GM21526 (cell line): ENCODE results near the gene ZNF324B.
A peak's percentile ranks its signal among the peaks of the same experiment; 100 is the strongest.
"Not testable (repeated sequence)": the region's sequence is repeated elsewhere in the genome, so short reads cannot be mapped to it uniquely, and the experiment has no call there.

ENCODE experiments used
- ATAC-seq: cut with Tn5 transposase; IDR thresholded peaks from one replicate; pipeline ENCODE4 v1.9.1; 2021; ENCODE audit warnings: moderate library complexity; ENCODE audit not compliant: unreplicated experiment, low FRiP score

The ZNF324B gene

DNA sequence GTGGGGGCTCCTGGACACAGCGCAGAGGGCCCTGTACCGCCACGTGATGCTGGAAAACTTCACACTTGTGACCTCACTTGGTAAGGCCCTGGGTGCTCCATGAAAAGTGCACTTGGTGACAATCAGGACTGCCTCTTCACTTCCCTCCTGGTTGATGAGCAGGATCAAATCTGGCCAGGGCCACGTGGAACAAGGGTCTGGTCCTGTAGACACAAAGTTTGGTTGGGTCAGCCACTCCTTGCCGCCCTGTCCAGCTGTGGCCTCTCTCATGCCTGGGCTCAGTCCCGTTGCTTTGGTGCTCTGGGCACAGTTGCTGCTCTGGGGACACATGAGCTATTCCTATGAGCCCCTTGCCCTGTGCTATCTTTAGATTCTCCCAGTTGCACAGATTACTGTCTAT is 2.3 kb downstream of the ZNF324B start:
- ATAC-seq: no peak

DNA sequence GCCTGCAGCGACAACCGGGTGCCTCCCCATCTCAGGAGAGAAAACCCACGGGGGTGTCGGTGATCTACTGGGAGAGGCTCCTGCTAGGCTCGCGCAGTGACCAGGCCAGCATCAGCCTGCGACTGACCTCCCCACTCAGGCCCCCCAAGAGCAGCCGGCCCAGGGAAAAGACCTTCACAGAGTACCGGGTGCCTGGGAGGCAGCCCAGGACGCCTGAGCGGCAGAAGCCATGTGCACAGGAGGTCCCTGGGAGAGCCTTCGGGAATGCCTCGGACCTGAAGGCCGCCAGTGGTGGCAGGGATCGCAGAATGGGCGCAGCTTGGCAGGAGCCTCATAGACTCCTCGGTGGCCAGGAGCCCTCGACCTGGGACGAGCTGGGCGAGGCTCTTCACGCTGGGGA is 3.9 kb downstream of the ZNF324B start:
- ATAC-seq: no peak

DNA sequence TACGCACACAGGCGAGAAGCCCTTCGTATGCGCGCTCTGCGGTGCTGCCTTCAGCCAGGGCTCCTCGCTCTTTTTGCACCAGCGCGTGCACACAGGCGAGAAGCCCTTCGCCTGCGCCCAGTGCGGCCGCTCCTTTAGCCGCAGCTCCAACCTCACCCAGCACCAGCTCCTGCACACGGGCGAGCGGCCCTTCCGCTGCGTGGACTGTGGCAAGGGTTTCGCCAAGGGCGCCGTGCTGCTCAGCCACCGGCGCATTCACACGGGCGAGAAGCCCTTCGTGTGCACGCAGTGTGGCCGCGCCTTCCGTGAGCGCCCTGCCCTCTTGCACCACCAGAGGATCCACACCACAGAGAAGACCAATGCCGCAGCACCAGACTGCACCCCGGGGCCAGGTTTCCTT is 4.7 kb downstream of the ZNF324B start:
- ATAC-seq: no peak

DNA sequence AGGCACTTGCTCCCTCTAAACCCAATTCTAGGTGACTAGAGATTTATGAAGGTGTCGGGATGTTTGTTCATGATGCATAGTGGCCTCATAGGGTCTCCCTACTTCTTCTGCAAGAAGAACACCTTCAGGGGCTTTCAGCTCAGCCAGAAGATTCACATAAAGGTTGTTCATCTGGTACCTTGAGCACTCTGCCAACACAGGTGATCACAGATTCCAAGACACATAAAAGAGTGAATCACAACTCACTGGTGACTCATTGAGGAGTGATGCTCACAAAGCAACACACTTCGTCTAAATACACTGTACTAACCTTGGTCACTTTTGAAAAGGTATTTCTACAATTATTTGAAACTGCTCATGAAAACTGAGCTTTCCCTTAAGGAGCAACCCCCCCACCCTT is 8.6 kb downstream of the ZNF324B start:
- no peak for ATAC-seq

DNA sequence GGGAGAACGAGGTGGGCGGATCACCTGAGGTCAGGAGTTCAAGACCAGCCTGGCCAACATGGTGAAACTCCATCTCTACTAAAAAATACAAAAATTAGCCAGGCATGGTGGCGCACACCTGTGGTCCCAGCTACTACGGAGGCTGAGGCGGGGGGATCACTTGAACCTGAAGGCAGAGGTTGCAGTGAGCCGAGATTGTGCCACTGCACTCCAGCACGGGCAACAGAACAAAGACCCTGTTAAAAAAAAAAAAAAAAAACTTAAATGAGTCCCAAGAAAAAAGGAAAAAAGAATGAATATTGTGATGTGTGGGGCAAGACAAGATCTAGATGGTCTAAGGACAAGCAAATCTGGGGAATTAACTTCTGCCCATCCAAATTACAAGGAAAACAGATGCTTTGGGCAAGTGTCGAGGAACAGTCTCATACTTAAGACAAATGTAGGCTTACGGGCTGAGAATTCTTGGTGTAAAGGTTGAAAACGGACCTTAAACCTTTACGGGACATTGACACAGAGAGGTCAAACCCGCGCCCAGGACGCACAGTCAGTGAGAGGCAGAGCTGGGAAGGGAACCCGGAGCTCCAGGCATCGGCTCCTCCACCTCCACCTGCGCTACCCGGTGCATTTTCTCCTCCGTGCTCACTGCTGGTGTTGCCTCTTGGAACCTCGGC is 14.8 kb downstream of the ZNF324B start:
- ATAC-seq: no peak

DNA sequence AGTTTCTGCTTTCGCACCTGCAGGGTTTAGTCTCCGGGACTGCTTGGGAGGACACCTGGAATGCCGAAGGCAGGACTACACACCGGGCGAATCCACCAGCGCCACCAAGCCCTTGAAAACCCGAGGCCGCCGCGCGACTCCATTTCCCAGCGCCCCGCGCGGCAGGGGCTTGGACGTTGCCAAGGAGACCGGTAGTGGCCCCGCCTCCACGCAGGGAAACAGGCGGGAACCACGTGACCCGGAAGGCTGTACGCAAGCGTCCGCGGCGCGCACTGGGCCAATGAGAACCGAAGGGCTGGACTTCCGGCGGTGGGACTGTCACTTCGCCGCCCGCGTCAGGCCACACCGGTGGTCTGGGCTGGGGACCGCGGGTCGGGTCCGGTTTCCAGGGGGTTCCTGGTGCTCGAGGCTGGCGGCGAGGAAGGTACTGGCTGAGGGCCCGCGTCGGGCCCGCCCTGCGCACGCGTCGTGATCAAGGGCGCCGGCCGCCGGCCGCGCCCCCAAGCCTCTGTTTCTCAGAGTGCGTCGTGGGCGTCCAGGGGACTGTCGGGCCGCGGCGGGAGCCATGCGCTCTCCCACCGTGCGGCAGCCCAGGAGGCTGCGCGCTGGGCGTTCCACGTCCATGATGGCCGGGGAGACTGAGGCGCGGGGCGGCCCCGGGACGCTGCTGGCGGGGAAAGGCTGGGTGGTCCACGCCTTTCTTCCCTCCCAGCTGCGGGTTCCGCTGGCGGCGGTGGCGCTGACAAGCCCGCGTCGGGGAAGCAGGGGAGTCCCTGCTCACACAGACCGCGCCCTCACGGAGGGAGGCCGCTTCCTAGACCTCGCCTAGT is 15.6 kb downstream of the ZNF324B start, which contains the start of gene ZNF324:
Gene ZNF324 (plus strand): TSS at position 321 of the 830 bp plus-strand sequence. CDS start 2,106 bp downstream, outside the sequence.
- peak; percentile 69 for ATAC-seq

DNA sequence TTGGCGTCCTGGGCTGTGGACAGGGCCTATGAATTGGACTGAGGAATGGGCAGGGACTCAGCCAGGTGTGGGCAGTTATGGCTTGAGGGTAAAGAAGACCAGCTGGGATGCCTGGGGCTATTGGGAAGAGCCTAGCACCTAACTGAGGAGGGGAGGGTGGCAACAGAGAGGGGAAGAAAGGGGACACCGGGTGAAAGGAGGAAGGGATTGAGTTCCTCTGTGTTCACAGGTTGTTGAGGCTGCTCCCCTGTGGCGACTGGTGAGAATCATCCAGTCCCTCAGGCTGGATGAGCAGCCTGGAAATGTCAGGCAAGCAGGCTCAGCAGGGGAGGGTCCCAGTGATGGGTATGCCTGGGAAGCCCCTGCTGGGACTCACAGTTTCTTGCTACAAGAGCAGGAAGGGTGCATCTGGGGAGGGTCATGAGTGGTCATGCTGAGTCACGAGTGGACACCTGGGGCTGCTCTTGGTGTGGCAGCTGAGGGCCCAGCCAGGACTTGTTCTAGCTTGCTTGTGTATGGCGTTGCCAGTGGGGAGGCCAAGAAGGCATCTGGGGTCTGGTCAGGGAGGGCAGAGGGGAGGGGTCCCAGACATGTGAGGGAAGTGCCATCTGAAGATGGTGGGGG is 16.9 kb downstream of the ZNF324B start:
- no peak for ATAC-seq

DNA sequence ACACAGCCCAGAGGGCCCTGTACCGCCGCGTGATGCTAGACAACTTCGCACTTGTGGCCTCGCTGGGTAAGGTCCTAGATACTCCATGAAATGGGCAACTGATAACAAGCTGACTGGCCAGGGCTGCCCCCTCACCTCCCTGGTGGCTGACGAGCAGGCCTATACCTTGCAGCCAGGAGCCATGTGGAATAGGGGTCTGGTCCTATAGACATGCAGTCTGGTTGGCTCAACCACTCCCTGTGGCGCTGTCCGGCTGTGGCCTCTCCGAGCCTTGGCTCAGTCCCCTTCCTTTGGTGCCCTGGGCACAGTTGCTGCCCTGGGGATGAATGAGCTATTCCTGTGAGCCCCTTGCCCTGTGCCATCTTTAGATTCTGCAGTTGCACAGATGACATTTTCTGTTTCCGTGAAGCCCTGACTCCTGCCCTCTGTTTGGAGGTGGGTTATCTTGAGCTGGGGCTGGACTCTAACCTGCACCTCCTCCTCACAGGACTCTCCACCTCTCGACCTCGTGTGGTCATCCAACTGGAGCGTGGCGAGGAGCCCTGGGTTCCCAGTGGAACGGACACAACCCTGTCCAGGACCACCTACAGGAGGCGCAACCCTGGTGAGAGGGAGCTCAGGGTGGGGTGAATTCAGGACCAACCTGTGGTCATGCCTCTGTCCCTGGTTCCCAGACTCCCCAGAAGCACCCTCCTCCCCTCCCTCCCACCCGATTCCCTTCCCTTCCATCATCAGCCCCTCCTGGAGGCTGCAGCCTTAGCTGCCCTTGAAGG is 18.0 kb downstream of the ZNF324B start:
- ATAC-seq: no peak

DNA sequence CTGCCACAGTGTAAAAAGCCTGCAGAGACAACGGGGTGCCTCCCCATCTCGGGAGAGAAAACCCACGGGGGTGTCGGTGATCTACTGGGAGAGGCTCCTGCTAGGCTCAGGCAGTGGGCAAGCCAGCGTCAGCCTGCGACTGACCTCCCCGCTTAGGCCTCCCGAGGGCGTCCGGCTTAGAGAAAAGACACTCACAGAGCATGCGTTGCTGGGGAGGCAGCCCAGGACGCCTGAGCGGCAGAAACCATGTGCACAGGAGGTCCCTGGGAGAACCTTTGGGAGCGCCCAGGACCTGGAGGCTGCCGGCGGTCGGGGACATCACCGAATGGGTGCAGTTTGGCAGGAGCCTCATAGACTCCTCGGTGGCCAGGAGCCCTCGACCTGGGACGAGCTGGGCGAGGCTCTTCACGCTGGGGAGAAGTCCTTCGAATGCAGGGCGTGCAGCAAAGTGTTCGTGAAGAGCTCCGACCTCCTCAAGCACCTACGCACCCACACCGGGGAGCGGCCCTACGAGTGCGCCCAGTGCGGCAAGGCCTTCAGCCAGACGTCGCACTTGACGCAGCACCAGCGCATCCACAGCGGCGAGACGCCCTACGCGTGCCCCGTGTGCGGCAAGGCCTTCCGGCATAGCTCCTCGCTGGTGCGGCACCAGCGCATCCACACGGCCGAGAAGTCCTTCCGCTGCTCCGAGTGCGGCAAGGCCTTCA is 19.6 kb downstream of the ZNF324B start:
- ATAC-seq: not testable (repeated sequence)

DNA sequence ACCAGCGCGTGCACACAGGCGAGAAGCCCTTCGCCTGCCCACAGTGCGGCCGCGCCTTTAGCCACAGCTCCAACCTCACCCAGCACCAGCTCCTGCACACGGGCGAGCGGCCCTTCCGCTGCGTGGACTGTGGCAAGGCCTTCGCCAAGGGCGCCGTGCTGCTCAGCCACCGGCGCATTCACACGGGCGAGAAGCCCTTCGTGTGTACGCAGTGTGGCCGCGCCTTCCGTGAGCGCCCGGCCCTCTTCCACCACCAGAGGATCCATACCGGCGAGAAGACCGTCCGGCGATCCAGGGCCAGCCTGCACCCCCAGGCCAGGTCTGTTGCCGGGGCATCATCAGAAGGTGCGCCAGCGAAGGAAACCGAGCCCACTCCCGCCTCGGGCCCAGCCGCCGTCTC is 20.3 kb downstream of the ZNF324B start:
- ATAC-seq: no peak

DNA sequence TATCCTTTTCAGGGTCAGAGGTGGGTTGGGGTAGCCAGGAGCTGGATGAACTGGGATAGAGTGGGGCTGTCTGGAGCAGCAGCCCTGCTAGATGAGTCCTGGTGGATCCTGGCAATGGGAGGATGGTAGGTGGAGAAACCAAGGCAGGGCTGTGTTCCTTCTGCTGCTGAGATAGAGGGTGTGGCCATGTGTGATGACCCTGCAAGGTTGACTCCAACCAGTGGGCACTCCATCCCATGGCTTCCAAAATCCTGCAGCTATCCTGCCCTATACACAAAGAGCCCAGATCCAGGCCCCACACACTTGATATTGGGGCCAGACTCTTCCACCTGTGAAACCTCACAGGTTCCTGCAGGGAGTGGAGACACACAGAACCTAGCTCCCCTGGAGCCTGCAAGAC is 22.4 kb downstream of the ZNF324B start:
- ATAC-seq: no peak

DNA sequence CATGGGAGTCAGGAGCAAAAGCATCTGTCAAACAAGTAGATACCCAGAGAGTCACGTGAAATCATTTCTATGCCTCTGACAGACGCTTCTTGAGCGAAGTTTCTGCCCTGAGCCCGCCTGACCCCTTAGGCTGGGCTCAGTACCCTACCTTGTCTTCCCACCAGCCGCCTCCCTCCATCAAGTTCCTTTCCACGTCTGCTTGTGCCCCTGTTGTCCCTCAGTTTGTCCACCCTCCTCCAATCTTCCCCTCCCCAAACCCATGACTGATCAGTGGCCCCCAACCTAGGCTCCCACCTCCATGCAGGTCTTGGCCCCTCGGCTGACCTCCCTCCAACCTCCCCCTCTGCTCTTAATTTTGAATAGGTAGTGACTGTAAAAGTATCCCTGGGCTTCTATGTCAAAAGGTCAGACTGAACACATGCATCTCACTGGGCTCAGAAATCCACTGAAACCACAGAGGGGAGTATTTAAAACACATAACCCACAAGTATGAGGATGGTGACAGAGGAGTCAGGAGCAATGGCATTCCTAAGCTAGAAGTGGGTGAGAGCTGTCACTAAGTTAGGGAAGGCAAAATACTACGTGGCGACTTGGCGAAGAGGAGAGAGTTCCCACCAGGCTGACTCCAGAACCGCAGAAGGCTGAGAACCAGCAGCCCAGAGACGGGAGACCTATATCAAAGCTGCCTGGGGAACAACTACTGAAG is 23.0 kb downstream of the ZNF324B start:
- no peak for ATAC-seq

DNA sequence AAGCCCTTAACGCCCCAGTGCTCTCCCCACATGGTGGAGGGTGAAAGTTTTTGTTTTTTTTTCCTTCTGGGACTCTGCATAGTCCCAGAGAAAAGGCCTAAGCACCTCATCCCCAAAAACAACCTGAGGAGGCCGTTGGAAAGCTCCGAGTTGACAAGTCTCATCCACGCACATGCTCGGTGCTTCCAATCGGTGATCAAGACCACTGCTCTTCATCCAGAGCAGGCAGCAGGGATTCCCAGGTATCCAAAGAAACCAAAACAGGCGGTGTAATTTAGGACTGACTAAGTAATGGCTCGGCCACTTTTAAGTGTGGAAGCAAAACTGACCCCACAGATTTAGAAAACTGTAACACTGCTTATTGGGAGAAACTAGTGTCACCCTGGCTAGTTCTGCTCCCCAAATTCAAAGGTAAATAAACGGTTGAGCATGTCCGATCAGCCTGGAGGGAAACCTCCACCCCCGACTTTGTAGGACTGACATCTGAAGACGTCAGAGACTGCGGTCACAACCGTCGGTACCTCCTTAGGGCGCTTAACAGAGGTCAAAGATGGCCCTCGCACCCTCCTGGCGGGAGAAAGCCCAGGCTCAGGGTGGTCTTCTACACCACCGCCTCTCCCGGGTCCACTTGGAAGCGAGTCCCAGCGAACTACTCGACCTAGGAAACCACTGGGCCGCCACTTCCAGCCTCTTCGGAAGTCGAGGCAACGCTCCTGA is 23.7 kb downstream of the ZNF324B start:
- ATAC-seq: no peak

DNA sequence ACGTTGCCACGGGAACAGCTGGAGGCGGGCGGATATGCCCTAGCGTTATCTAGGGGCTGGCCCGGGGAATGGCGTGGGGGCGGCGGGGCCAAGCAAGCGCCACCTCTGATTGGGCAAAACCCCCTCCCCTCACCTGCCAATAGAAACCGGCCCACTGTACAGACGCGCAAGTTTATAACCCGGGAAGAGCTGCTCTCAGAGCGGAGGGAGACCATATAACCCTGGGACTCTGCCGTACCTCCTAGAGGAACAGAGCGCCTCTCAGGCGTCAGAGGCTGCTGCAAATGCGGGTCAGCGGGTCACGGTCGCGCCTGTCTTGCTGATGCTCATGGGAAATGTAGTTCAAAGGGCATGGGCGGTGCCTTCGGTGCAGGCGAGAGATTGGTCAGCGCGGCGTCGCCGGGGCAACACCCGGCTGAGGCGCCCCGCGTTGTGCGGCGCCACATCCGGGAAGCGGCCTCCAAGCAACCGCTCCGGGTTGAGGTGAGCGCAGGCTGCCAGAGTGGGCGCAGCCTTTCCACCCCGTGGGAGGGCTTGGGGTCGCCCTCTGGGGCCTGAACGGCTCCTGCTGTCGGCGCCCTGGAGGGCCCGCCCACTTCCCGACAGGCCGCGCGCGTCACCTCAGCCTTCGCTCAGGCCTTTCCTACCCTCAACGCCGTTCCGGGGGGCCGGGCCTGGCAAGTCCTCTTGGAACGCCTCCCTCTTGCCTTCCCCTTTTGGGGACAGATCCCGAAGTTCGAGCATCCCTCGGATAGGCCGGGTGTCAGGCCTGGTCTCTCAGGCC is 24.5 kb downstream of the ZNF324B start, which contains the start of gene ZNF446:
Gene ZNF446 (plus strand): TSS at position 639 of the 784 bp plus-strand sequence. CDS start 867 bp downstream, outside the sequence.
- peak; percentile 71 for ATAC-seq

DNA sequence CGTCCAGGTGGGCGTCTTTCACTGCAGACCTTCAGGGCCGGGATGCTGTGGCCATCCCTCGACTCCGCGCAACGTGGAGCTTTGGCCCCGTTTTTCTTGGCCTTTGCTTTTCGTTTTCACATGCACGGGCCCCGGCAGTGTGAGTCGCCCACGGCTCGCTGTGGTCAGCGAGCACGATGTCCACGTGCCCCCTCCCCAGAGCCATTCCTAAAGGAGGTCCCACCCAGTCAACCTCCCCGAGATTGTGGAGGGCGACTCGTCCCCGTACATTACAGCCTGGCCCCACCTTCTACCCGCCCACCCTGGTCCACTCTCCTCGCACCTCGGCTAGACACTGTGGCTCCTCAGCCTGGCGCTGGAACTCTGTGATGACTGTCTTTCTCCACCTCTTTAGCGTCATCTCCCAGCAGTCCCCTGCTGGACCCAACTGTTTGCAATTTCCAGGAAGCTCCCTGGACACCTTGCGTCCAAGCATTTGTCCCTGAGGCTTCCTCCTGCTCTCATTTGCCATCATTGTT is 25.1 kb downstream of the ZNF324B start:
- ATAC-seq: peak; percentile 3

DNA sequence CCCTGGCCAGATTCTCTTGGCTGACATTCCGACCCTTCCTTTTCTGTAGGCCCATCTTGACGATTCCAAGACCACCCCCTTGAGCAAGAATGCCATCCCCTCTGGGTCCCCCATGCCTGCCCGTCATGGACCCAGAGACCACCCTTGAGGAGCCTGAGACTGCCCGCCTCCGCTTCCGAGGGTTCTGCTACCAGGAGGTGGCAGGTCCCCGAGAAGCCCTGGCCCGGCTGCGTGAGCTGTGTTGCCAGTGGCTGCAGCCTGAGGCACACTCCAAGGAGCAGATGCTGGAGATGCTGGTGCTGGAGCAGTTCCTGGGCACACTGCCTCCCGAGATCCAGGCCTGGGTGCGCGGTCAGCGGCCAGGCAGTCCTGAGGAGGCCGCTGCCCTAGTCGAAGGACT is 25.7 kb downstream of the ZNF324B start:
- ATAC-seq: no peak

DNA sequence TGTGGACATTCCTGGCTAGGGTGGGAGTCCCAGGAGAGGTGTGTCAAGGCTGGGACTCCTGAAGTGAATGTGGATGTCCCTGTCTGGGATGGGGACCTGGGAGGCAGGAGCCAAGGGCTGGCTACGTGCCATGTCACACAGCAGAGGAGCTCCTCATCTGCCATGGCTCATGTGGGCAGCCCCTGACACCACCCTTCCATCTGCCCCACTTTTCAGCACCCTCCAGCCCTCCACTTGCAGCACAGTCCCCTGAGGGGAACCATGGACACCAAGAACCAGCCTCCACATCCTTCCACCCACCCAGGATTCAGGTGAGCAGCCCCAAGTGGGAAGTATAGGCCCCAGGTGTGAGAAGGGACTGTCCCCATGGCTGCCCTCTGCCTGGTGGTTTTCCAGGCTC is 26.4 kb downstream of the ZNF324B start:
- no peak for ATAC-seq

DNA sequence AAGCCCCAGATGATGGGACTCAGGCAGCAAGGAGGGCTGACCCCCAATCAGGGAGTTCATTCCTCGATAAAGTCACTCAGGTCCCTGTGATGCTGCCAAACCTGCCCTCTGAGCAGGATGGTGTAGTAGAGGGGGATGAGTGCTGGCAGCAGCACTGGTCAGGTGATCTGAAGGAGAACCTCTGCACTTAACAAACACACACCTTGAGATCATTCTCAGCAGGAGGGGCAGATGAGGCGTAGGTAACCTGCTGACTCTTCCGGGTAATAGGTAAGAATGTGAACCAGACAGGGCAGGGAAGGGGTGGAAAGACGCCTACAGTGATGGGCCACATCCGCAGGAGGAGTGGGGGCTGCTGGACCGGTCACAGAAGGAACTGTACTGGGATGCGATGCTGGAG is 27.9 kb downstream of the ZNF324B start:
- ATAC-seq: no peak
